ENCODE results near the gene PHLPP1.

DNA sequence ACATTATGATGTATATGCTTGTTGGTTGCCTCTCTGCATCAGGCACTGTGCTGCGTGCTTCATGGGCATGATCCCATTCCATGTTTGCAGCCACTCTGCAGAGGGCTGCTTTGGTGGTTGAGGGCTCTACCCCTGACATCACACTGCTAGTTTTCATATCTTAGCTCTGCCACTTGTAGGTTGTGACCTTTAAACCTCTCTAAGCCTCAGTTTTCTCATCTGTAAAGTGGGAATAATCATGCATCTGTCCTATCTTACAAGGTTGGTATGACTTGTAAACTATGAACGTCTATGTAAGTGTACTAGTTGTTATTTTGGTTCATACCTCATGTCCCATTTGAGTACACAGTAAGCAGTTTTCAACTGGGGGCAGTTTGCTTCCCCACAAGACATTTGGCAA is 260.4 kb downstream of the PHLPP1 start:
- TF ChIP-seq, protein P1, sequence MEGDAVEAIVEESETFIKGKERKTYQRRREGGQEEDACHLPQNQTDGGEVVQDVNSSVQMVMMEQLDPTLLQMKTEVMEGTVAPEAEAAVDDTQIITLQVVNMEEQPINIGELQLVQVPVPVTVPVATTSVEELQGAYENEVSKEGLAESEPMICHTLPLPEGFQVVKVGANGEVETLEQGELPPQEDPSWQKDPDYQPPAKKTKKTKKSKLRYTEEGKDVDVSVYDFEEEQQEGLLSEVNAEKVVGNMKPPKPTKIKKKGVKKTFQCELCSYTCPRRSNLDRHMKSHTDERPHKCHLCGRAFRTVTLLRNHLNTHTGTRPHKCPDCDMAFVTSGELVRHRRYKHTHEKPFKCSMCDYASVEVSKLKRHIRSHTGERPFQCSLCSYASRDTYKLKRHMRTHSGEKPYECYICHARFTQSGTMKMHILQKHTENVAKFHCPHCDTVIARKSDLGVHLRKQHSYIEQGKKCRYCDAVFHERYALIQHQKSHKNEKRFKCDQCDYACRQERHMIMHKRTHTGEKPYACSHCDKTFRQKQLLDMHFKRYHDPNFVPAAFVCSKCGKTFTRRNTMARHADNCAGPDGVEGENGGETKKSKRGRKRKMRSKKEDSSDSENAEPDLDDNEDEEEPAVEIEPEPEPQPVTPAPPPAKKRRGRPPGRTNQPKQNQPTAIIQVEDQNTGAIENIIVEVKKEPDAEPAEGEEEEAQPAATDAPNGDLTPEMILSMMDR (IDR thresholded peaks at IDR 0.05; ENCODE audit: insufficient read depth, low read length, poor library complexity, severe bottlenecking): no peak
- TF ChIP-seq EZH2phosphoT487 (conservative IDR thresholded peaks at IDR 0.05; ENCODE audit: low read length): no peak
